ENCODE data around the gene APMAP.

Gene APMAP

GRCh38 chr20:24993337-24994185, 1.0 kb upstream of the APMAP start:
- no peaks in the 10 kb centered on the region for H3K36me3 ChIP-seq (ENCODE audit: control insufficient read depth, insufficient read depth, low read length)
- no peak for TF ChIP-seq CTCF (IDR thresholded peaks at IDR 0.05; ENCODE audit: insufficient read depth, low read length, poor library complexity, severe bottlenecking)
- no peak for DNase-seq (ENCODE audit: extremely low read depth, insufficient read length)
- H3K4me3 ChIP-seq (replicated peaks; ENCODE audit: low read depth, low read length) = peak overlapping the region; percentile 96
- H3K27me3 ChIP-seq (replicated peaks; ENCODE audit: control insufficient read depth, insufficient read depth, low read length) = no peaks in the 10 kb centered on the region

GRCh38 chr20:24991897-24992486, 559 bp downstream of the APMAP start:
- no peak for TF ChIP-seq CTCF (IDR thresholded peaks at IDR 0.05; ENCODE audit: insufficient read depth, low read length, poor library complexity, severe bottlenecking)
- peak overlapping the region; percentile 96 for H3K4me3 ChIP-seq (replicated peaks; ENCODE audit: low read depth, low read length)
- no peaks in the 10 kb centered on the region for H3K27me3 ChIP-seq (replicated peaks; ENCODE audit: control insufficient read depth, insufficient read depth, low read length)
- no peaks in the 10 kb centered on the region for H3K36me3 ChIP-seq (ENCODE audit: control insufficient read depth, insufficient read depth, low read length)
- DNase-seq (ENCODE audit: extremely low read depth, insufficient read length) = no peak

DNA sequence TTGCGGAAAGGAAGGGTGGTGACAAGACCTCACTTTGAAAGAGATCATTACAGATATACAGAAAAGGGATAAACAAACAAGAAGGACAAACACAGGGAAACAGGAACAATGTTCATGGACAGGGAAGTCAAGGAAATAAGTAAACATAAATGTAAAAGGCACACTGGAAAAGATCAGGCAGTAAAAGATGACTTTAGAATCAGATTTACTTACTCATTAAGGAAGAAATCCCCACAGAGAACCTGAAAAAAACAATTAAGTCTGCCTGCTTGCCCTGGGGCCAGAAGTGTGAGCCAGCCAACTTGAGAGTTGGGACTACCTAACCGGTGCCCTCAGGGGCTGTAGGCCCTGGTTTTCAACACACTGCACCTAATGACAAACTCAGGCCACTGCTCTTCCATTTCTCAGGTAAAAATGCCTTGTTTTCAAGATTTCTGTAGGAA, 1.7 kb downstream of the APMAP start:
- H3K4me3 ChIP-seq (replicated peaks; ENCODE audit: low read depth, low read length) = no peak overlapping the region; the same call in 1 of the 2 replicates
- no peaks in the 10 kb centered on the region; the same call in 1 of the 2 replicates for H3K36me3 ChIP-seq (ENCODE audit: control insufficient read depth, insufficient read depth, low read length)

DNA sequence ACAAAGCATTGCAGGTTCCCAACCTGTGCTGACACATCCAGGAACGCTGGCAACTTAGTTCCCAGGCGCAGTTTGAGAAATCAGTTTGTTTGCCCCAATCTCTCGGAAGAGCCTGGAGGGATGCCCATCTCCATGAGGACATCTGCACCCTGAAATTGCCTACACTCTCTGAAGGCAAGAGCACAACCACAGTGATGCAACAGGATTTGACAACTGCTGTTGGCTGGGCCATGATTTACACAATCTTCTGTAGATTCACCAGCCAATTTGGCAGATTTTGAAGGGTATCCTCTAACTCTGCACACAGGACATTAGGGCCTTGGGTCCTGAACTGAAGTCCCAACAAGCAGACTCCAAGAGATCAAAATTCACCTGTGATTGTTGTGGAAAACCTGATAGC, 3.4 kb downstream of the APMAP start:
- DNase-seq (ENCODE audit: extremely low read depth, insufficient read length) = no peak
- H3K36me3 ChIP-seq (ENCODE audit: control insufficient read depth, insufficient read depth, low read length) = peaks cover 2% of the 10 kb centered on the region
- no peak for TF ChIP-seq CTCF (IDR thresholded peaks at IDR 0.05; ENCODE audit: insufficient read depth, low read length, poor library complexity, severe bottlenecking)
- no peak overlapping the region for H3K4me3 ChIP-seq (replicated peaks; ENCODE audit: low read depth, low read length)
- H3K27me3 ChIP-seq (replicated peaks; ENCODE audit: control insufficient read depth, insufficient read depth, low read length) = no peaks in the 10 kb centered on the region

More for the DNA sequence above, 1.7 kb downstream of the APMAP start:
- no peaks in the 10 kb centered on the region for H3K27me3 ChIP-seq (replicated peaks; ENCODE audit: control insufficient read depth, insufficient read depth, low read length)
- DNase-seq (ENCODE audit: extremely low read depth, insufficient read length) = no peak
- no peak for TF ChIP-seq CTCF (IDR thresholded peaks at IDR 0.05; ENCODE audit: insufficient read depth, low read length, poor library complexity, severe bottlenecking)

DNA sequence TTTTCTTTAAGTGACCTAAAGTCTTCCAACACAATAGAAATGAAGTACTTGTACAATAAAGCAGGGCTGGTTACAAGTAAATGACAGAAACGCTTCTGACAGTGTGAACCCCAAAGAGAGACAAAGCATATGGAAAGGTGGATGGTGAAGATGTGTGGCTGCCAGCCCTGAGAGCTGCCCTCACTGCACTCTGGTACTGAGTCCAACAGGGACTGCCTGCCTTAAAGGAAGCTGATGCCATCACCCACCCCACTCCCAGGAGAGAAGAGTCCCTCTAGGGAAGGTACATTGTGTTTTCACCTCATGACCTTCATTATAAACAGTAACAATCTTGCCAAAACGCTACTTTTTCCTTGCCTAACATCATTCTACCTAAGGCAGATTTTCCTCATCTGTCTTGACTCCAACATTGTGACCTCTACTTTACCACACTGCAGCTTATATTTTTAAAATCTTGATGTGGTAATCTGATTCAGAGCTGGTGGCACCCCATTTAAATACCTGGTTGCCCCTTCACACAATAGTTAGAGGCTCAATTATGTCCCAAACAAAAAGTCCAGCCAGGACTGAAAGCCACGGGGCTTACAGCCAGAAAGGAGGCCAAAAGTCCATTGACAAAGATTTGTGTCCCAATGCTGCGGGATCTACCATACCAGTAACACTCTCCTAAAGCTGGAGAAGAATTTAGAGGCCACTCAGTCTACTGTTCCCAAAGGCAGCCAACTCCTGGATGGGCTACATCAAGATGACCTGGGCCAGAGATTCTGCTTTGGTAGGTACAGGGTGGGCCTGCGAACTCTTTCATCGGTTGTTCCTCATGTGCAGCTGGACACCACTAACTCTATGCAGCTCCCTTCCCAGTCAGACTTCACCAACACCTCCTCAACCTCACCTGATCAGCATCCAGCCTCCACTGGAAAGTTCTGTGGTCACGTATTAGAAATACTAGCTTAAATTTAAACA, 4.4 kb downstream of the APMAP start:
- no peak for TF ChIP-seq CTCF (IDR thresholded peaks at IDR 0.05; ENCODE audit: insufficient read depth, low read length, poor library complexity, severe bottlenecking)
- no peak for DNase-seq (ENCODE audit: extremely low read depth, insufficient read length)
- peaks cover 2% of the 10 kb centered on the region for H3K36me3 ChIP-seq (ENCODE audit: control insufficient read depth, insufficient read depth, low read length)
- no peaks in the 10 kb centered on the region for H3K27me3 ChIP-seq (replicated peaks; ENCODE audit: control insufficient read depth, insufficient read depth, low read length)
- H3K4me3 ChIP-seq (replicated peaks; ENCODE audit: low read depth, low read length) = no peak overlapping the region
